NCI-H2196 (cell line): Measurements from ENCODE around the gene DLGAP1.

Experiments used
- DNase-seq: peaks from one replicate; lab custom pipeline; 2025; ENCODE audit not compliant: unreplicated experiment; lab: John Stamatoyannopoulos, UW

The DLGAP1 gene

DNA sequence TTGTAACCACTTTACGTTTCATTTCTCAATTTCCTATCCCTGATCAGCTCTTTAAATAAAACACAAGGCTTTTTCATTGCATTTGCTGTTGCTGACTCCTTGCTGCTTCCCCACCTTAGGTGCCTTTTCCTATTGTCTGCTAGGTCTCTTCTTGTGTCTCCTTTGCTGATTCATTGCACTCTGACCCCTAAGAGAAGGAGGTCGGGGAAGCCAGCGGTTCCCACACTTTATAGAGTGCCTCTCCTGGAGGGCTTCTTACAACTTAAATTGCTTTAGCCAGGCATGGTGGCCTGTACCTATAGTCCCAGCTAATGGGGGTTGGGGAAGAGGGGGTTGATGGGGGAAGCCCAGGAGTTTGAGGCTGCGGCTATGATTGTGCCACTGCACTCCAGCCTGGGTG lies 495.0 kb downstream of the DLGAP1 start:
- DNase-seq: no peak

DNA sequence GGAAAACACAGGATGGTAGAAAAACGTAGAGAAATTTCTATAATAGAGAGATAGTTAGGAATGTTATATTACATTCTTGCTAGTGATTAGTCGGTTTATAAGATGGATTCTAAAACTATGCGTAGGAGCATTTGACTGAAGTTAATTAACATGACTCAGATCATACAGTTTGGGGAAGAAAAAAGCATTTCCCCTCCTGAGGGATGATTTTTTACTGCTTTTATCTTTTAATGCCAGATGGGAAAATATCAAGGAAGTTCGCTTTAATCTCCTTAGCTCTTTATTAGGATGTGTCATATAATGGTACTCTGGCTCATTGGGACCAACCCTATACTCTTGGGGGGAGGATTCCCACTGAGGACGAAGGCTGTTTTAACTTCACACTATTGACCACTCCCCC lies 503.1 kb downstream of the DLGAP1 start:
- no peak for DNase-seq

DNA sequence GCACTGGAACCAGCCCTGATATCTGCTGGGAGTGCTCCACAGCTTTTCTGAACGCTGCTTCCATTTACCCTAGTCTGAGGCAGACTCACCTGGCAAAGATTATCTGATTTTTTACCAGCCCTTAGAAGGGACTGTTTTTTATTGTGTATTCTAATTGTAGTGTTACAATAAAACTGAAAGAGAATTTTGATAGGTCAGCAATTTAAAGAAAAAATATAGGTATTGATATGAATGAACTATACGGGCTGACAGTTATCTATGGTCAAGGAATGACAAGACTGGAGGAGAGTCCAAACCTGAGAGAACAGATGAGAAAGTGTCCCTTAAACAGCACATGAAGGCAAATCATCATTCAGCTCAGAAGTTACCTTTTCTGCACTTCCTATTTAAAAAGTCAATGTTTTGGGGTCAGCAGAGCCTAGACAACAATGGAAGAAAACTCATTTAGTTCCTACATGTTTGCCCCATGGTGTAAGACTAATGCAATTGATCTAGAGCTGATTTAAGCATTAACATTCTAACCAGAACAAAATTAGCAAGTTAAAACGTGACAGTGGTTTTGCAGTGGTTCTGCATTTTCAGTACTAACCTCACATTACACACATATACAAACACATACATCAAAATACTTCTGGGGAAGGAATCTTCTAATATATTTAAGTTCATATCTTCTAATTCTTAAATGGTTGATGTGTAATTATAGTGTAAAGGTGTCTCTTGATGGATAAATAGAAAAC lies 504.3 kb downstream of the DLGAP1 start:
- no peak for DNase-seq

DNA sequence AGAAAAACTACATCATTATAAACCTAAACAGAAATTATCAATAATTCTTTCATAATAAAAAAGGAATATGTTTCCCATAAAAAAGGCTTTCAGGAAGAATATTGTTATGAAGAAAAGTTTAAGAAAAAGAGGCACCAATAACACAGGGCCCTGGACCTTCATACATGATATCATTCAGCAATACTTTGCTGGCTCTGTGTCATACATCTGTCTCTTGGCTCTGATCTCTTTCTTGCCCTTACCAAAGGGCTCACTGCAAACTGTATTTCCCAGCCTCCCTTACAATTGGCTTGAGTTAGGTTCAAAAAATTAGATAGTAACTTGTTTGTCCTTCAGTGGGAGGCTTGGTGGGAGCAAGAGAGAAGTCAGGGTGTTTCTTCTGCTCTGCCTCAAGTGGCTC lies 506.1 kb downstream of the DLGAP1 start:
- DNase-seq: no peak

DNA sequence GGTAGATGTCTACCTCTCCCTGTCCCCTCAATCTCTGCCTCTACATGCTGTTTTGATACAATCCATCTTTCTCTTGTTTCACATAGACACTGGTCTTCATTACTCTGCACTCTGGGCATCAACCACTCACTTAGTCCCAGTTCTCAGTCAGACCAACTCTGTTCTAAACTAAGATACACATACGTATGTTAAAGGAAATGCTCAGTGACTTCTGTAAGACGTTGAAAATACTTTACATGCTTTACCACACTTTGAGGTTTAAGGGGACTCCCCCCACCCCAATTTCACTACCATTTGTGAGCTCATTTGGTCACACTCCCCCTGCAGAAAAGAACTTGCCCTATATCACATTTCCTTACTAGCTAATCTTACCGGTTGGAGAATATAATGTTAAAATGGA lies 507.7 kb downstream of the DLGAP1 start:
- no peak for DNase-seq

DNA sequence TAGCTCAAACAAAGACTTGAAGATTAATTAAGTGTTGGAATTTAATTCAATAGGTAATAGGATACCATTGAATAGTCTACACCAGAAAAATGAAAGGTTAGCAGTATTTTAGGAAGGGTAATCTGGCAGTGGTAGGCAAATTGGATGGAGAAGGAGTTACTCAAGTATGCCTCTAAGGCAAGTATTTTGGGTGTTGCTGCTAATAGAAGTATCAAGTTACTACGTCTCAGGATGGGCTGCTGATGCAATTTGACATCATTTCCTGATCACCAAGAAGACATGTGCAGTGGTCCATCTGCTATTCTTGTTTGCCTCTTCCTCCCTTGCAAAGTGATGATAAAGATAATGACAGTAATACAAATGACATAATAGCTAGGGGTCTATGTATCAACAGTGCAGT lies 519.8 kb downstream of the DLGAP1 start:
- no peak for DNase-seq

- DNase-seq: no peak
These were observed 522.8 kb downstream of the DLGAP1 start for GRCh38 chr18:3932276-3932675.

GRCh38 chr18:3931542-3932112 lies 523.5 kb downstream of the DLGAP1 start:
- no peak for DNase-seq

- no peak for DNase-seq
These were observed 524.1 kb downstream of the DLGAP1 start for GRCh38 chr18:3931013-3931315.

DNA sequence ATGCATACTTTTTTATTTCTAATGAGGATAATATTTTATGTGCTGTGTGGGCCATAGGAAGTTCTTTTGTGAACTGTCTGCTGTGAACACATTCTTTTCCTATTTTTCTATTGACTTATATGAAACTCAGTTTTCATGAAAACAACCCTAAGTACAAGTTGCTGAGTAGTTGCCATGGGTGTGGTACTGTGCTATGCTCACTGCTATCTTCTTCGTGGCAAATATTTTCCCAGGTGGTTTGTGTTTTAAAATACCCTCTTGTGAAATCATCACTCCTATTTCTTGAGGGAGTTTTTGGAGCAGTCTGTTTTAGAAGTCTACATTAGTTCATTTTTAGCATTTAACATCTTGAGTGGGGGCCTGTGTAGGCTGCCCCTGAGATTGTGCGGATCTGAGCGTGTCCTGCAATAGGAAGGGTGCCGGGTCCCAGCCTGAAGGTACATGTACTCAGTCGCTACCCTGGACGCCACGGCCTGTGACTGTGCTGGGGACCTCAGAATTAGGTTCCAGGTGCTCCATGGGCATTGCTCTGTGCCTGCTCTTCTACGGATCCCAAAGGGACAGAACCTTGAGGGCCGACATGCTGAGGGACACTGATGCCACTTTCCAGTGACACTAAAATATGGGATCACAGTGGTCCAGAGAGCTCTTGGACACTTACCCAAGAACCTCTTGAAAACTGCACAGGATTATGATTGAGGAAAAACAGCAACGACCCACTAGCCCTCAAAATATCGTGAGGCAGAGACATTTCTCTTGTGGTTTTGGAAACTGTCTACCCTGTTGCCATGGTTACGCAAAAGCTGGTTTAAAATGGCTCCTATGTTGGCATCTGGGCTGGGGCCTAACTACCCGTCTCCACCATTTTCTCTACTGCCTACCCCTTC lies 524.7 kb downstream of the DLGAP1 start:
- DNase-seq: no peak

GRCh38 chr18:3924455-3924854 lies 530.7 kb downstream of the DLGAP1 start:
- DNase-seq: no peak

GRCh38 chr18:3923750-3924149 lies 531.4 kb downstream of the DLGAP1 start:
- DNase-seq: no peak

GRCh38 chr18:3921826-3922225 lies 533.3 kb downstream of the DLGAP1 start:
- no peak for DNase-seq

DNA sequence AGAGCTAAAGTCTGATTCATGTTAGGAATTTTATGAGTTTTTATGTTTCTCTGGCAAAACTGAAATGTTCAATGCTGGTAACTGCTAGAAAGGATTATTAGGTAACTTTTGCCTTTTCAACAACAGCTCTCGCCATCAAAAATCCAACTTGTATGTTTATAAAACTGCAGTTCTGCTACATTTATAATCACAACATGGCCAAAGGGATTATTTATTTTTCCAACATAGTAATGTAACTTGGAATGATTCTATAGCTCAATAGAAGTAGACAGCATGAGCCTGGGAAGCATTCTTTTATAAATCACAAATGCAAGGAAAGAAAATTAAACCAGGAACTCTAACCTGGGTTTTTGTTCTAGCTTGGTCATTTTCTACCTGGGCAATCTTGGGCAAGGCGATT lies 534.3 kb downstream of the DLGAP1 start:
- no peak for DNase-seq

DNA sequence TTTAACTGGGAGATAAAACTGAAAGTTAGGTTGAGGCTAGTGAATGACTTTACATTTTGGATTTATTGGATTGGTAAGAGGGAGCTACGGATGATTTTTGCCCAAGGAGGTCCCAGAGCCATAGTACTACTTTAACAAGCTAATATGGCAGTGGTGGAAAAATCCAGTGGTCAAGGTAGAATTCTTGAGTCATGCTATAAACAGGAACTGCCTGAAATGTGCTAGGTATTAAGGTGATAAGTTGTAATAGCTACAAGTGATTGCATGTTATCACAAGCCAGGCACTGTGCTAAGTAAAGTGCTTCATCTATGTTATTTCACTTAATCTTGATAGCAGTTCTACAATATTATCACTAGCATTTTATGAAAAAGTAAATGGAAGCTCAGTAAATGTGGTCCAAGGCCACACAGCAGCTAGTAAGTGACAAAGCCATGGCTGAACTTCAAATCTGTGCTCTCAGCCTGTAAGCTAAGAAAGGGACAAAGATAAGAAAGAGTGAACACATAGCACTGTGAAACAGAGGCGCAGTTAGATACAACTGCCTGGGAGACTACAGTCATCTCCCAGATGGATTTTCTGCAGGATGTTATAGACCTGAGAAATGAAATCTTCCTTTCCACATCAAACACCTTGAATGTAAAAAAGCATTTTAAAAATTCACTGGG lies 535.6 kb downstream of the DLGAP1 start:
- DNase-seq: no peak

GRCh38 chr18:3916082-3916481 lies 539.0 kb downstream of the DLGAP1 start:
- DNase-seq: no peak

GRCh38 chr18:3914833-3915610 lies 540.1 kb downstream of the DLGAP1 start:
- peak; percentile 35 for DNase-seq

- no peak for DNase-seq
These were observed 541.0 kb downstream of the DLGAP1 start for GRCh38 chr18:3914109-3914508.

DNA sequence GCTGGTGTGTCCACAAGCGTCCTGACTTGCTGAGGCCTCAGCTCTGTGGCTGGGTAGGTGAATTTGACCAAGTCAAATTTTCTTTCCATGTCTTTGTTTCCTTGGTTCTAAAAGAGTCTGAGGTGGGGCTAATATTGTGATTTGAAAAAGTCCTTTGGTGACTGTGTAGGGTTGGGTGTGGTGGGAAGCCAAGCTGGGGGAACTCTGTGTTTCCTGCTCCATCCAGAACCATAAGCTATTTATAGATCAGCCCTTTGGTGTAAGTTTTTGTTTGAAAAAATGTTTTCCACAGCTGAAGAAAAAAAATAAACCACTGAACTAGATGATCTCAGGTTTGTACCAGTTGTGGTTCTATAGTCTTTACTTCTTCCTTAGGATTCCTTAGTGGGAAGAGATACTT lies 542.4 kb downstream of the DLGAP1 start:
- DNase-seq: no peak

- DNase-seq: no peak
These were observed 543.7 kb downstream of the DLGAP1 start for GRCh38 chr18:3911413-3911812.

GRCh38 chr18:3910512-3910911 lies 544.6 kb downstream of the DLGAP1 start:
- no peak for DNase-seq
